Lower leg skin (tissue), 3 donors: ENCODE data around the gene MIDN.

Experiments used
- CTCF ChIP-seq, 3 donors: fragments of 450-650 bp; IDR thresholded peaks; one replicate each; pipeline ENCODE4 v1.5.1; 2016; ENCODE audit warnings: antibody characterized with exemption in 3 of 3, mild to moderate bottlenecking in 3 of 3, moderate library complexity in 2 of 3
- POLR2A ChIP-seq, 2 donors: fragments of 450-650 bp; IDR thresholded peaks; one replicate each; pipeline ENCODE4 v1.6.1; 2016 to 2017; ENCODE audit warnings: antibody characterized with exemption in 2 of 2, mild to moderate bottlenecking in 1 of 2, moderate library complexity in 1 of 2

- TF ChIP-seq CTCF (IDR thresholded peaks at IDR 0.05) (no peak), POLR2A (IDR thresholded peaks at IDR 0.05) (no peak)
Measured at GRCh38 chr19:1199531-1199930, 48.9 kb upstream of the MIDN start.
